ENCODE data around the gene BCAT1. TPM values are rescaled to one million over a fixed set of nuclear protein-coding genes. Genes with fewer than 3 reads are reported as not detected.
A peak's percentile ranks its signal among the peaks of the same experiment; 100 is the strongest.

BCAT1 gene
- total and polyA plus RNA-seq, 9 of the 15 experiments (the other 6 are each of a cell fraction or from before 2014, with no cell fraction given): 38.5 to 157 (median 66.8) TPM

GRCh38 chr12:24835377-24835776 lies 113.5 kb downstream of the BCAT1 start:
- Histone ChIP-seq H4K20me1 (replicated peaks; ENCODE audit: control insufficient read depth, insufficient read depth, low read length) (no peaks in the 10 kb centered on the region), H3K9ac (ENCODE audit: insufficient read depth in 1 of 2, low read depth in 2 of 2, low read length in 2 of 2) (no peak overlapping the region), H3K4me2 (ENCODE audit: insufficient read depth, low read length) (no peak overlapping the region), H3K79me2 (ENCODE audit: control insufficient read depth, insufficient read depth, low read length) (no peaks in the 10 kb centered on the region), H2AFZ (ENCODE audit: low read depth, low read length) (no peak overlapping the region), H3K9me3 (replicated peaks; ENCODE audit: control insufficient read depth, insufficient read depth, low read depth, low read length) (no peaks in the 10 kb centered on the region), H3K9me1 (ENCODE audit: control insufficient read depth, insufficient read depth, low read length) (no peaks in the 10 kb centered on the region), H3K27me3 (ENCODE audit: control insufficient read depth in 2 of 2, insufficient read depth in 2 of 2, low read length in 2 of 2) (no peaks in the 10 kb centered on the region), H3K4me3 (no peak overlapping the region), H3K4me1 (replicated peaks in 1 of 2; ENCODE audit: control insufficient read depth in 2 of 2, insufficient read depth in 2 of 2, low read length in 2 of 2) (no peaks in the 10 kb centered on the region), H3K36me3 (ENCODE audit: control insufficient read depth, insufficient read depth, low read length) (peaks cover 69% of the 10 kb centered on the region), H3K27ac (ENCODE audit: extremely low read depth, low read depth, low read length) (no peak overlapping the region)
- intact Hi-C loops (cut with micrococcal nuclease): no loop called here
- 96% methylated on average over 2 of the region's 2 CpGs for WGBS (ENCODE audit: insufficient coverage, low coverage, missing lambda C conversion rate)
- no peak for ATAC-seq
- in situ Hi-C loops (cut with MboI): no loop called here
- ChIA-PET CTCF (ENCODE audit: low intra/inter-chr PET ratio) (no interaction called here), POLR2A (interaction anchor here (1.0 to 1.2 kb wide), 2 partner anchors 11 to 21 kb away, joined by 3 to 5 read pairs; no protein-coding TSS in a partner anchor)
- TF ChIP-seq PTTG1 (tag; IDR thresholded peaks at IDR 0.05; ENCODE audit: low read depth) (no peak), ZNF778 (CRISPR knock-in tag; IDR thresholded peaks at IDR 0.05) (no peak), ZNF232 (CRISPR knock-in tag; IDR thresholded peaks at IDR 0.05) (no peak)
- TF ChIP-seq, protein P1, sequence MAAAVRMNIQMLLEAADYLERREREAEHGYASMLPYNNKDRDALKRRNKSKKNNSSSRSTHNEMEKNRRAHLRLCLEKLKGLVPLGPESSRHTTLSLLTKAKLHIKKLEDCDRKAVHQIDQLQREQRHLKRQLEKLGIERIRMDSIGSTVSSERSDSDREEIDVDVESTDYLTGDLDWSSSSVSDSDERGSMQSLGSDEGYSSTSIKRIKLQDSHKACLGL (CRISPR knock-in tag; IDR thresholded peaks at IDR 0.05; ENCODE audit: borderline replicate concordance, poor library complexity, severe bottlenecking): no peak
- no TSS peak for BruUV-seq (replicated peaks)
- no peak for FAIRE-seq
- no peak for DNase-seq (ENCODE audit: extremely low read depth in 1 of 4, low spot score in 3 of 4)

- no peaks in the 10 kb centered on the region for H4K20me1 ChIP-seq (replicated peaks; ENCODE audit: control insufficient read depth, insufficient read depth, low read length)
- no peak overlapping the region for H2AFZ ChIP-seq (ENCODE audit: low read depth, low read length)
- intact Hi-C loops (cut with micrococcal nuclease) (no loop called here), in situ Hi-C loops (cut with MboI) (no loop called here)
- no peak overlapping the region for H3K4me3 ChIP-seq
- DNase-seq (ENCODE audit: extremely low read depth in 1 of 4, low spot score in 3 of 4): no peak
- no peak overlapping the region for H3K27ac ChIP-seq (ENCODE audit: extremely low read depth, low read depth, low read length)
- CTCF ChIA-PET (ENCODE audit: low intra/inter-chr PET ratio): no interaction called here
- no peaks in the 10 kb centered on the region for H3K4me1 ChIP-seq (replicated peaks in 1 of 2; ENCODE audit: control insufficient read depth in 2 of 2, insufficient read depth in 2 of 2, low read length in 2 of 2)
- H3K9me1 ChIP-seq (ENCODE audit: control insufficient read depth, insufficient read depth, low read length): no peaks in the 10 kb centered on the region
- WGBS (ENCODE audit: insufficient coverage, low coverage, missing lambda C conversion rate): 75% methylated on average over 2 of the region's 3 CpGs
- no peak overlapping the region for H3K4me2 ChIP-seq (ENCODE audit: insufficient read depth, low read length)
- no peaks in the 10 kb centered on the region for H3K9me3 ChIP-seq (replicated peaks; ENCODE audit: control insufficient read depth, insufficient read depth, low read depth, low read length)
- no peaks in the 10 kb centered on the region for H3K27me3 ChIP-seq (ENCODE audit: control insufficient read depth in 2 of 2, insufficient read depth in 2 of 2, low read length in 2 of 2)
- FAIRE-seq: no peak
- POLR2A ChIA-PET: no interaction called here
- no peak for ATAC-seq
- no peak overlapping the region for H3K9ac ChIP-seq (ENCODE audit: insufficient read depth in 1 of 2, low read depth in 2 of 2, low read length in 2 of 2)
- no peaks in the 10 kb centered on the region for H3K79me2 ChIP-seq (ENCODE audit: control insufficient read depth, insufficient read depth, low read length)
- no TSS peak for BruUV-seq (replicated peaks)
- H3K36me3 ChIP-seq (ENCODE audit: control insufficient read depth, insufficient read depth, low read length): peaks cover 66% of the 10 kb centered on the region
- TF ChIP-seq ESRRA (IDR thresholded peaks at IDR 0.05; ENCODE audit: borderline replicate concordance, low read depth) (peak; percentile 80), ADNP (tag; IDR thresholded peaks at IDR 0.05) (0 out of 2 replicates have a peak, but pooled peaks have one; percentile 24), CBX2 (IDR thresholded peaks at IDR 0.05; ENCODE audit: insufficient read depth, low read length, poor library complexity, severe bottlenecking) (no peak), BCOR (IDR thresholded peaks at IDR 0.05) (peak; percentile 24; the same call in 1 of the 2 replicates), ZNF197 (CRISPR knock-in tag; IDR thresholded peaks at IDR 0.05; ENCODE audit: low read depth) (no peak), HNRNPH1 (optimal IDR thresholded peaks at IDR 0.05; ENCODE audit: low read depth, low read length) (no peak), ZNF551 (CRISPR knock-in tag; IDR thresholded peaks at IDR 0.05) (no peak), RBM25 (IDR thresholded peaks at IDR 0.05; ENCODE audit: low read depth, low read length, severe bottlenecking) (peak; percentile 75), NEUROD1 (IDR thresholded peaks at IDR 0.05; ENCODE audit: borderline replicate concordance, low read depth, low read length, partially characterized antibody) (no peak), ZNF584 (CRISPR knock-in tag; IDR thresholded peaks at IDR 0.05; ENCODE audit: low read depth) (no peak), BMI1 (IDR thresholded peaks at IDR 0.05; ENCODE audit: low read length) (no peak), NR3C1 (CRISPR knock-in tag; IDR thresholded peaks at IDR 0.05) (no peak), POLR3G (IDR thresholded peaks at IDR 0.05; ENCODE audit: extremely low read depth, insufficient read length, insufficient replicate concordance) (no peak)
- TF ChIP-seq, protein P2, sequence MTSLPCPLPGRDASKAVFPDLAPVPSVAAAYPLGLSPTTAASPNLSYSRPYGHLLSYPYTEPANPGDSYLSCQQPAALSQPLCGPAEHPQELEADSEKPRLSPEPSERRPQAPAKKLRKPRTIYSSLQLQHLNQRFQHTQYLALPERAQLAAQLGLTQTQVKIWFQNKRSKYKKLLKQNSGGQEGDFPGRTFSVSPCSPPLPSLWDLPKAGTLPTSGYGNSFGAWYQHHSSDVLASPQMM (CRISPR knock-in tag; IDR thresholded peaks at IDR 0.05): no peak
These were observed 115.4 kb downstream of the BCAT1 start for GRCh38 chr12:24833513-24833912.
